SU-DHL-6 (cell line): ENCODE data around the gene SLC13A4.

Experiments
- H2AFZ ChIP-seq: fragments of 200-600 bp; sonication (generic); 2 replicates; pipeline ENCODE4 v1.6.1; 2014; ENCODE audit warnings: low read depth, mild to moderate bottlenecking, moderate library complexity, mixed read lengths, antibody characterized with exemption, low read length; ENCODE audit not compliant: severe bottlenecking
- H3F3A ChIP-seq: fragments of 200-600 bp; shearing (Covaris generic); 2 replicates; pipeline ENCODE4 v1.6.0; 2016; ENCODE audit warnings: antibody characterized with exemption, mild to moderate bottlenecking; ENCODE audit not compliant: insufficient read depth
- H3K27ac ChIP-seq: fragments of 200-600 bp; sonication (generic); 2 replicates; pipeline ENCODE4 v1.5.1; 2016; ENCODE audit warnings: low read depth, mild to moderate bottlenecking, low read length, moderate library complexity, mixed read lengths
- H3K27me3 ChIP-seq: fragments of 200-600 bp; sonication (generic), shearing (Covaris generic); 2 replicates; pipeline ENCODE4 v1.6.0; 2014; ENCODE audit warnings: mild to moderate bottlenecking, low read length
- H3K36me3 ChIP-seq: fragments of 200-600 bp; sonication (generic); 2 replicates; pipeline ENCODE4 v1.6.1; 2014; ENCODE audit warnings: mild to moderate bottlenecking, low read length, mixed read lengths
- H3K4me2 ChIP-seq: fragments of 300-600, 200-600 bp; shearing (Covaris generic), sonication (generic); 2 replicates; pipeline ENCODE4 v1.6.0; 2014; ENCODE audit warnings: low read length, low read depth, mild to moderate bottlenecking; ENCODE audit not compliant: poor library complexity, severe bottlenecking
- H3K4me3 ChIP-seq: fragments of 200-600 bp; sonication (generic); 2 replicates; pipeline ENCODE4 v1.5.1; 2014; ENCODE audit warnings: antibody characterized with exemption, low read length, mild to moderate bottlenecking, mixed read lengths; ENCODE audit not compliant: insufficient read depth, poor library complexity, severe bottlenecking
- H3K79me2 ChIP-seq: fragments of 200-600 bp; sonication (generic); 2 replicates; pipeline ENCODE4 v1.6.1; 2014; ENCODE audit warnings: mild to moderate bottlenecking, low read length, moderate library complexity; ENCODE audit not compliant: insufficient read depth
- H3K9ac ChIP-seq: fragments of 200-600 bp; sonication (generic); 2 replicates; pipeline ENCODE4 v1.7.0; 2014; ENCODE audit warnings: mild to moderate bottlenecking, low read length
- H3K9me2 ChIP-seq: fragments of 200-600 bp; sonication (generic); replicated peaks from 2 replicates; pipeline ENCODE4 v1.6.1; 2014; ENCODE audit warnings: low read length; ENCODE audit not compliant: insufficient read depth
- H3K9me3 ChIP-seq: fragments of 200-600 bp; sonication (generic); 2 replicates; pipeline ENCODE4 v1.6.1; 2014; ENCODE audit warnings: low read length, mixed read lengths; ENCODE audit not compliant: insufficient read depth
- H4K20me1 ChIP-seq: fragments of 200-600 bp; sonication (generic); 2 replicates; pipeline ENCODE4 v1.6.1; 2014; ENCODE audit warnings: low read depth, mild to moderate bottlenecking, antibody characterized with exemption, low read length, moderate library complexity, mixed read lengths
- EZH2phosphoT487 ChIP-seq: fragments of 200-600 bp; sonication (generic), shearing (Covaris generic); conservative IDR thresholded peaks from 2 replicates; pipeline ENCODE4 v1.6.1; 2018; ENCODE audit warnings: mild to moderate bottlenecking, antibody characterized with exemption, low read length, moderate library complexity, mixed read lengths
- TF ChIP-seq, protein P1 (sequence below): fragments of 200-600 bp; sonication (generic); IDR thresholded peaks from one replicate; pipeline ENCODE4 v1.5.1; 2017; ENCODE audit warnings: antibody characterized with exemption, mild to moderate bottlenecking, low read length, moderate library complexity; ENCODE audit not compliant: insufficient read depth, poor library complexity, severe bottlenecking

SLC13A4 gene

GRCh38 chr7:135666846-135667245 is 61.1 kb downstream of the SLC13A4 start:
- no peaks in the 10 kb centered on the region for H3K9me3 ChIP-seq
- H3K36me3 ChIP-seq, result 0 out of 2 replicates have a peak, but pooled peaks cover 3% of the 10 kb centered on the region
- H3K4me2 ChIP-seq, result no peak overlapping the region
- H3K79me2 ChIP-seq, result peaks cover 90% of the 10 kb centered on the region
- H2AFZ ChIP-seq, result no peak overlapping the region
- no peak overlapping the region for H3K9ac ChIP-seq
- H3F3A ChIP-seq, result peaks cover 8% of the 10 kb centered on the region
- TF ChIP-seq, protein P1, sequence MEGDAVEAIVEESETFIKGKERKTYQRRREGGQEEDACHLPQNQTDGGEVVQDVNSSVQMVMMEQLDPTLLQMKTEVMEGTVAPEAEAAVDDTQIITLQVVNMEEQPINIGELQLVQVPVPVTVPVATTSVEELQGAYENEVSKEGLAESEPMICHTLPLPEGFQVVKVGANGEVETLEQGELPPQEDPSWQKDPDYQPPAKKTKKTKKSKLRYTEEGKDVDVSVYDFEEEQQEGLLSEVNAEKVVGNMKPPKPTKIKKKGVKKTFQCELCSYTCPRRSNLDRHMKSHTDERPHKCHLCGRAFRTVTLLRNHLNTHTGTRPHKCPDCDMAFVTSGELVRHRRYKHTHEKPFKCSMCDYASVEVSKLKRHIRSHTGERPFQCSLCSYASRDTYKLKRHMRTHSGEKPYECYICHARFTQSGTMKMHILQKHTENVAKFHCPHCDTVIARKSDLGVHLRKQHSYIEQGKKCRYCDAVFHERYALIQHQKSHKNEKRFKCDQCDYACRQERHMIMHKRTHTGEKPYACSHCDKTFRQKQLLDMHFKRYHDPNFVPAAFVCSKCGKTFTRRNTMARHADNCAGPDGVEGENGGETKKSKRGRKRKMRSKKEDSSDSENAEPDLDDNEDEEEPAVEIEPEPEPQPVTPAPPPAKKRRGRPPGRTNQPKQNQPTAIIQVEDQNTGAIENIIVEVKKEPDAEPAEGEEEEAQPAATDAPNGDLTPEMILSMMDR, result no peak
- TF ChIP-seq EZH2phosphoT487, result no peak
- H3K4me3 ChIP-seq, result no peak overlapping the region
- H3K27me3 ChIP-seq, result no peaks in the 10 kb centered on the region
- H4K20me1 ChIP-seq, result no peaks in the 10 kb centered on the region
- no peaks in the 10 kb centered on the region for H3K9me2 ChIP-seq
- no peak overlapping the region for H3K27ac ChIP-seq

- TF ChIP-seq, protein P1, result no peak
- TF ChIP-seq EZH2phosphoT487, result no peak
- Histone ChIP-seq H3F3A (peaks cover 13% of the 10 kb centered on the region), H3K27ac (no peak overlapping the region), H3K9me3 (no peaks in the 10 kb centered on the region), H3K27me3 (no peaks in the 10 kb centered on the region), H3K9me2 (no peaks in the 10 kb centered on the region), H3K79me2 (peaks cover 83% of the 10 kb centered on the region), H3K9ac (no peak overlapping the region), H3K4me3 (no peak overlapping the region), H3K4me2 (no peak overlapping the region), H3K36me3 (0 out of 2 replicates have a peak, but pooled peaks cover 3% of the 10 kb centered on the region), H2AFZ (no peak overlapping the region), H4K20me1 (no peaks in the 10 kb centered on the region)
These were observed 61.8 kb downstream of the SLC13A4 start for GRCh38 chr7:135666156-135666555.

DNA sequence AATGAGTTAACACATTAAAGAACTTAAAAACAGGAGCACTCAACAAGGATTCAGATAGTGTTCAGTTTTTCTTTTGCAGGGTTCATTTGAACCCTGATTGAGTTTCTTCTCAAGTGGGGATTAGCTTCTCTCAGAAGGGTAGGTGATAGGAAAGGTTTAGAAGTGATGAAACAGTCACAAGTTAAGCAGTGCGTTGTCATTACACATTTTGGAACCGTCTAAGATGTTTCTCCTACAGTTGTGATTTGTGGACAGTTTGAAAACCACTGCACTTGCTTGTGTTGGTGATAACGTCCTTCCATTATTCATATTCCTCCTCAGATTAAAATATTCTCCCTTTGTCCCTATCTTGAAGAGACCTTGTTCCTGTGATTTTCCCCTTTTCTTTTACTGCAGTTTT is 62.9 kb downstream of the SLC13A4 start:
- Histone ChIP-seq H3K9ac (0 out of 2 replicates have a peak overlapping the region, but pooled peaks have one; percentile 16), H3K4me3 (no peak overlapping the region), H3K27me3 (no peaks in the 10 kb centered on the region), H3K9me3 (no peaks in the 10 kb centered on the region), H3K4me2 (no peak overlapping the region), H3F3A (peaks cover 9% of the 10 kb centered on the region; the same call in 1 of the 2 replicates), H3K36me3 (0 out of 2 replicates have a peak, but pooled peaks cover 3% of the 10 kb centered on the region), H3K79me2 (peaks cover 72% of the 10 kb centered on the region), H4K20me1 (no peaks in the 10 kb centered on the region), H3K9me2 (no peaks in the 10 kb centered on the region), H3K27ac (no peak overlapping the region), H2AFZ (no peak overlapping the region)
- TF ChIP-seq, protein P1, result no peak
- no peak for TF ChIP-seq EZH2phosphoT487
